Endometrial microvascular endothelial cells (primary cell): ENCODE results near the gene PKIG. TPM values are rescaled to one million over a fixed set of nuclear protein-coding genes. Genes with fewer than 3 reads are reported as not detected.

Experiments
- in situ Hi-C: cut with HindIII; loops from 2 replicates; pipeline ENCODE4 v1.10.0; 2017; ENCODE audit warnings: low sequenced_read_pairs, low pct_unique_long_range_greater_than_20kb; ENCODE audit errors: inconsistent ontology term
- total RNA-seq: library from RNA; depleted of rRNA; stranded (reverse); fragments of >200 nt; gene quantifications from one replicate; pipeline ENCODE4 v1.2.3, GENCODE V29; 2015; ENCODE audit errors: inconsistent ontology term

The PKIG gene
- total RNA-seq, 1 donor from 2014 or later: 147 TPM

DNA sequence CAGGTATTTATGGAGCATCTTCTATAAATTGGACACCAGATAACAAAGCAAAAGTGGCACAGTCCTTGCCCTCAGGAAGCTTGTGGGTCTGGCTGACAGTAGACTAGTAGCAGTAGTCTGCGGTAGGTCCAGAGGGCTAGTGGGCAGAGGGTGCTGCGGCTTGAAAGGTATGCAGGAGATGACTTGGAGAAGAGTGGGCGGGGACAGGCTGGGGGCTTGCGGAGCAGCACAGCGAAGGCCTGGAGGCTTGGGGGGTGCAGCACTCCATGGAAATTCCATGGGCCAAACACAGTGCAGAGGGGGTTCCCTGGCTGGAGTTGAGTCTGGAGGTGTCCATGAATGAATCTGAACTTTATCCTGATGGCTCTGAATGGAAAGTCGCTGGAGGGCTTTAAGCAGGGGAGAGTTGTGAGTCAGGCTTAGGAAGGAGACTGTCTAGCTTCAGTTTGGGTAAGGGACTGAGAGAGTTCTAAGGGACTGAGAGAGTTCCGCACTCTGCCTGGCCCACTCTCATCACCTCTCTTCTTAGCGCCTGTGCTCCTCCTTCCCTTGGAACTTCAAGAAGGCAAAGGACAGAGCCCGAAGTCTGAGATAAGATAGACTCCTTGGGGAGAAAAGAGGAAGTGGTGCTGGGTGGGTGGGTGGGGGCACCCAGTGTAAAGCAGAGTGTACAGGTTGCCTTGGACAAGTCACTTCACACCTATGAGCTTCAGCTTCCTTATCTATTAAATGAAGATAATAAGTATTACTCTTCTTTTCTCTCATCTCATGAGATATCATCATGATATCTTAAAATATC lies 8.8 kb downstream of the PKIG start:
- in situ Hi-C loops: no loop called here

DNA sequence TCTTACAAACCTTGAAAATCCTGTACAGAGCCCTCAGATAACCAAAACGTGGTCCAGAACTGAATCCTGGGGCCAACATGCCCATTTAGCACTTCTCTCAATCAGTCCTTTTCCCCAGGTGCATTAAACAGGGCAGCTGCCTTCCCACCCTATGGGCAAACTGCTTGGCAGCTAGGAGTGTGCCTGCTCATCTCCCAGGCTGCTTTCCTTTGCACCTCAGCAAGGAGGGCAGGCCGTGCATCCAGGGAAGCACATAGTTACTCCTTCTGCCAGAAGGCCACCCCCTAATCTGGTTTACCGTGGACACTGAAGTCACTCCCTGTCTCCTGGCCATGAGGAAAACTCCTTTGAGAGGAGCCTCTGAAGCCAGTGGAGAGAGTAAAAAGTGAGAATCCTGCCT lies 10.0 kb downstream of the PKIG start:
- in situ Hi-C loops: no loop called here

DNA sequence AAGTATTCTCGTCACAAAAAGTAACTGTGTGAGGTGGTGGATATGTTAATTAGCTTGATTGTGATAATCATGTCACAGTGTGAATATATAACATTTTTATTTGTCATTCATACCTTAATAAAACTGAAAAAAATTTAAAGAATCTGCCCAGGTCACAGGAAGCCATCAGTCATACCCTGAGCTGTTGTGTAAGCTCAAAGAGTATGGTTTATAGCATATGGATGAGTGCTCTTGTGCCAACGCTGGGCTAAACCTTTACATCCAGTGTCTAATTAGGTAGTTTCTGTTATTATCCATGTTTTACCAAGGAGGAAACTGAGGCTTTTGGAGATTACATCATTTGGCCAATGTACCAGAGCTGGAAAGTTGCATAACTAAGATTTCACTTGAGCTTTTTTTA lies 11.4 kb downstream of the PKIG start:
- in situ Hi-C loops: no loop called here

DNA sequence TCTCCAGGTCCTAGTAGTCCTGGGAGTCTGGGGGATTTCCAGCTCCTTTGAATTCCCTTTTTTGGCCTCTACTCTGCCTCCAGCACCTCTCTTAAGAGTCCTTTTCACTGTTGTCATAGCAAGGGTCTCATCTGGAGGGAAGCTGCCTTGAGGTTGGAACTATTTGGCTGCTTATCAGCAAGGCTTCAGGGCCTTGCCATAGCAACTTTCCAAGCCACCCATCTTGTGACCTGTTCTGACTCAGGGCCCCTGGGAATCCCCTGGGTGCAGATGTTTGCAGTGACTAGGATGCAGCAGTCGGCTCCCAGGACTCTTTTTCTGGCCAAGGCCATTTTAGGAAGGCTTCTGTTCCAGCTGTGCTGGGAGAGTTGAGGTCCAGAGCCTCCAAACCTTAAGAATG lies 12.4 kb downstream of the PKIG start:
- in situ Hi-C loops: no loop called here

DNA sequence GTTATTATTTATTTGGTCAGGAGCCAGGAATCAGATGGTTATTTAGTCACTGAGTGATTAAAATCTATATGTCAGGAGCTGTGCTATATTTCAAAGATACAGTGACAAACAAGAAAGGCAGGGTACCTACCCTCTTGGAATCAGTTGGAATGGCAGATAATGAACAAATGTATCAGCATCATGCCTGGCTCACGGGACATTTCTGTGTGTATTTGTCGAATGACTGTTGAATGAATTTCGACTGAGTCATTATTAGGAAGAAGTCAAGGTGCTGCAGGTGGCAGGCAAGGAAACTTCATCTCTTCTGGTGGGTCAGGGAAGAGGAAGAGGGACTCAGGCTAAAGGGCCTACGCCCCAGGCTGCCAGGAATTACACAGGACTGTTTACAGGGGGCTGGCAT lies 13.6 kb downstream of the PKIG start:
- in situ Hi-C loops: no loop called here

DNA sequence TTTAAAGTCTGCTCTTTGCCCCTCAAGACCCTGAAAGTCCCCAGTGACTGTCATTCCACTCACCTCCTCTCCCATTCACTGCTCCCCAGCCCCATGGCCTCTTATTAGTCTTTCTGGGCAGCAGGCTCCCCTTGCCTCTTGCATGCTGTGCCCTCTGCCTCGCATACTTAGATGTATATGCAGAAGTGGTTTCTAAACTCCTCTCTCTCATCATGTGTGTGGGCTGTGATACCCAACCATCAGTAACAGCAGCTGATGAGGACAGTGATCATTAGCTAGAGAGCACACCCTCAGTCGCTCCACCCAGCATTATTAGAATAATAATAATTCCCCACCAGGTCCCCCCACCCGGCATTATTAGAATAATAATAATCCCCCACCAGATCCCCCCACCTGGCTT lies 14.5 kb downstream of the PKIG start:
- in situ Hi-C loops: no loop called here

DNA sequence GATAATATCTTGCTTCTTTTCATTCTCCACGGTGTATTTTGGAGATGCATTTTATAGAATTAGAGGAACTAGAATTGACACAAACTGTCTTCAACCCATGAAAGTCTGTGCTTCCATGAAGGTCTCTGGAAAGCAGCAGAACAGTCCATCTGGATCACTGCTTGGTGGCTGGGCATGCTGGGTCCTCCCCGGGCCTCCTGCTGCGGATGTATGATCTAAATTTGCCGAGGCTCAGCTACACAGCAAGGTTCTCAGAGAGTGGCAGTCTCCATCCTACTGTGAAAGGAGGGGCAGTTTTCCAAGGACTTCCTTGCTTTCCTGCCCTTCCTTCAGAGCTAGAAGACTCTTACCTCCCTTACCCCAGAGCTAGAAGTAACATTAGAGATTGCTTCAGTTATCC lies 15.1 kb downstream of the PKIG start:
- in situ Hi-C loops: no loop called here

DNA sequence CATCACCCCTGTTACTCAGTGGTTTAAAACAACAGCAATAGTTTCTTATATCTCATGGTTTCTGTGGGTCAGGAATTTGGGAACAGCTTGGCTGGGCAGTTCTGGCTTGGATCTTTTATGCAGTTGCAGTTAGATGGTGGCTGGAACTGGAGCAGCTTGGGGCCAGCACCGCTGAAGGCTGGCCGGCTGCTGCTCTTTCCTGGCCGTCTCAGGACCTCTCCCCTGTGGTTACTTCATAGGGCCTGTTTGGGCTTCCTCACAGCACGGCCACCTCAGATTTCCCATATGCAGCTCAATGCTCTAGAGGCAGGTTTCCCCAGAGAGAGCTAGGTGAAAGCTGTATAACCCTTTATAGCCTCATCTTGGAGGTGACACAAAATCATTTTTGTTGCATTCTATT lies 15.6 kb downstream of the PKIG start:
- in situ Hi-C loops: no loop called here

DNA sequence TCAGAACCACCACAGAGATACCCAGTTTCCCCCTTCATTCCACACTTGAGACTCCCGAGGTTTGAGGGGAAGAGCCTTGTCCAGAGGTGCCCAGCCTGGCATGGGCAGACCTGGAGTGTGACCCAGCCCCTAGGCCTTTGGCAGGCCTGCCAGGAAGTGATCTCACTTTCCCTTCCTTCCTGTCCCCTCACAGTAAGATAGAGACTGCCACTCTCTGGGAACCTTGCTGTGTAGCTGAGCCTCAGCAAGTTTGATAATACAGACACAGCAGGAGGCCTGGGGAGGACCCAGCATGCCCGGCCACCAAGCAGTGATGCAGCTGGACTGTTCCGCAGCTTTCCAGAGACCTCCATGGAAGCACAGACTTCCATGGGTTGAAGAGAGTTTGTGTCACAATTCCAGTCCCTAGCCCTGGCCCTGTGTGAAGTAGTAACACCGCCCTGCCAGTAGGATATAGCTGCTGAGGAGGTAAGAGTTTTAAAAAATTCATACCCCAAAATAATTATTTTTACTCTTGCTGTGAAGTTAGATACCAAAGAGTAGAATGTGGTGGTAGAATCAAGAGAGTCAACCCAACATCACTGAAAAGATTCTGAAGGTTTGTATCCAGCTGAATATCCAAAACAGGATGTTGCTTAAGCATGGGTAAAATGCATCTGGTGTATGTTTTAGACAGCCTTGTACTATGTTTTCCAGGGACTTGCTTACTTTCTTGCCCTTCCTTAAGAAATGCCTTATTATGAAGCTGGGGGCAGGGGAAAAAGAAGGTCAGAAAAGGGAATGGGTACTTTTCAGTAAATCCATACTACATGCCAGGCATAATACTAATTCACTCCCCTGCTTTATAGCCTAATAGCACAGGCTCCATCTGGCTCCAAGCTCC lies 16.3 kb downstream of the PKIG start:
- in situ Hi-C loops: no loop called here

DNA sequence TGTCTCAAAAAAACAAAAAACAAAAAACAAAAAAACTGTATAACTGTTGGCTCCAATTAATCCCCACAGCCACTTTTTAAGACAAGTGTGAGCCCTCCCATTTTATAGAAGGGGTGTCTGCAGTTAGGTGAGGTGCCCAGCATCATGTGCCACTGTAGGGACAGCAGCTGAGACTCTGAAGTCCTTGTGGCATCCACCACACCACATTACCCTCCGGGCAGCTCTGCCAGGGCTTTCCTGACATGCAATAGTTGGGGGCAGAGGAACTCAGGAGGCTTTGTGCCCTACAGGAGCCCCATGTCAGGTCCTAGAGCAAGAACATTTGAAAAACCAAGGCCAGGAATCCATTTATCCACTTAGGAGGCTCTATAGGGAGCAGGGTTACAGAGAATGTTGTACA lies 17.3 kb downstream of the PKIG start:
- in situ Hi-C loops: no loop called here

DNA sequence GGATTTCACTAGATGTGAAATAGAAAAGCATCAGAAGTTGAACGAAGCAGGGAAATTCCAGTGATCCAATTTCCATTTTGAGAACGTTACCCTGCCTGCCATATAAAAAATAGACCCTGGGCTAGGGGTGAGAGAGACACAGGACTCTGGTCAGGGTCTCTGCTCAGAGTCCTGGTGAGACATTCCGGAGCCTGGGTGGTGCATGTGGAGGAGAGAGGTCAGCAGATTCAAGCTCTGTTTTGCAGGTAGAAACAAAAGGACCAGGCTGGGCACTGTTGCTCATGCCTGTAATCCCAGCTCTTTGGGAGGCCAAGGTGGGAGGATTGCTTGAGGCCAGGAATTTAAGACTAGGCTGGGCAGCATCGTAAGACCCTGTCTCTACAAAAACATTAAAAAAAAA lies 17.9 kb downstream of the PKIG start:
- in situ Hi-C loops: no loop called here

DNA sequence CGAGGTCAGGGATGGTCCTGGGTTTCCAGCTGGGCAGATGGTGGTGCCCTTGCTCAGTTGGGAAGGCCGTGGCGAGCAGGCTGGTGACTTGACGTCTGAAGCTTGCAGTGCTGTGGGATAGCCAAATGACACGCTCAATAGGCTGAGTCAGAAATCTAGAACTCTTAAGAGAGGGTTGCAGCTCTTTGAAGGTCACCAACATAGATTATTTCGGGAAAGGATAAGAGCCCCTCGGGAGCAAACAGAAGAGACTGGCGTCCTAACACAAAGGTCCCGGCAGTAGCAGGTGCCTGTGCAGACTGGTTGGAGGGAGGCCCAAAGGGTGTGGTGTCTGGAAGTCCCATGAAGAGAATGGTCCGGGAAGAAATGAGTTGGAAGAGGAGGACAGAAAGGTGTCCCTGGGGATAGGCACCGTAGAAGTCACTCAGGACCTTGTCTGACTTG lies 18.4 kb downstream of the PKIG start:
- in situ Hi-C loops: no loop called here

DNA sequence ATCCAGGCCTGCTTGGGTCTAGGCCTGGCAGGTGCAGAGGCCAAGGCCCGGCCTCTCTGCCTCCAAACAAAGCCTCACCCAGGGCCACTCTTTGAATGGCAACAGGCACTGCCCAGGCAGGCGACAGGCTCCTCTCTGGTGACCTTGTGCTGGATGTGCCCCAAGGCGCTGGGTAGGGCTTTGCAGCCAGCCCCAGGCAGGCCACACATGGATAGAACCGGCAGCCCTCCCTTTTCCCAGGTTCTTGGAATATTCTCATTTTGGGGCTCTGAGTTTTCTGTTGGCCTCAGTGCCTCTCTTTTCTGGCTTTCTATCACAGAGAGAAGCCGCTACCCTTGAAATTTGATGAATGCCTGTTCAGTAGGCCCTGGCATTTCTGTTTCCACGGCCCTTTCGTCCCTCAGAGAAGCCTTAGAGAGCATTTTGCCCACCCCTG lies 18.9 kb downstream of the PKIG start:
- in situ Hi-C loops: no loop called here

DNA sequence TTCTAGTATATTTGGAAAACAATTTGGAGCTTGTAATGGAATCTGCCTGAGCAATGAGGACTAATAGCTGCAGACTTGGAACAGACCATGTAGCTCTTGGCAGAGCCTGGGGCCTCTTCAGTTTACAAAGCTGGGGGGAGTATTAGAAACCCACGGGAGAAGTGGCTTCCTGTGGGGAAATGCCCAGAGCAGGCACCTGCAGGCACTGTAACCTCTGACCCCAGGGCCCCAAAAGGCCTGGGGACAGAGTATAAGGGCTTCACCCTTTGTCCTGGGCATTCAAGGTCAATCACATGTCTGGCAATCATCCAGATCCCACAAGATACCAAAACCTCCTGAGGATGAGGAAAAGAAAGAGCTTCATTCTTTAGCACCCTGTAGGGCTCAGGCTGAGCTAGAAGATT lies 19.4 kb downstream of the PKIG start:
- in situ Hi-C loops: no loop called here

DNA sequence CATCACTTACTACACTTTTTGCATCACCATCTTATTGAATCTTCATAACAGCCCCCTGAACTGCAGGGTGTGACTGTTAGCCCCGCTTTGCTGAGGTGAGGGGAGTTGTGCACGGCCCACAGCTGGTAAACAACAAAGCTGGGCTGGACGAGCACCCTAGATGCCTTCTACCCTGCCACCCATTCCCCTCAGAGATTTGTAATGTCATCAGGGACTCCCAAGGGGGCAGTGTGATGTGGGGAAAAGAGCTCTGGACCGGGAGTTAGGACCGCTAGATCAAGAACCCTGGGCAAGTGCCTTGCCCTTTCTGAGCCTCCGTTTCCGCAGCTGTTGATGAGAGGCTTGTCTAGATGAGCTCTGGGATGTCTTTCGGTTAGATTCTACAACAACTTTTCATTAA lies 20.9 kb downstream of the PKIG start:
- in situ Hi-C loops: no loop called here

DNA sequence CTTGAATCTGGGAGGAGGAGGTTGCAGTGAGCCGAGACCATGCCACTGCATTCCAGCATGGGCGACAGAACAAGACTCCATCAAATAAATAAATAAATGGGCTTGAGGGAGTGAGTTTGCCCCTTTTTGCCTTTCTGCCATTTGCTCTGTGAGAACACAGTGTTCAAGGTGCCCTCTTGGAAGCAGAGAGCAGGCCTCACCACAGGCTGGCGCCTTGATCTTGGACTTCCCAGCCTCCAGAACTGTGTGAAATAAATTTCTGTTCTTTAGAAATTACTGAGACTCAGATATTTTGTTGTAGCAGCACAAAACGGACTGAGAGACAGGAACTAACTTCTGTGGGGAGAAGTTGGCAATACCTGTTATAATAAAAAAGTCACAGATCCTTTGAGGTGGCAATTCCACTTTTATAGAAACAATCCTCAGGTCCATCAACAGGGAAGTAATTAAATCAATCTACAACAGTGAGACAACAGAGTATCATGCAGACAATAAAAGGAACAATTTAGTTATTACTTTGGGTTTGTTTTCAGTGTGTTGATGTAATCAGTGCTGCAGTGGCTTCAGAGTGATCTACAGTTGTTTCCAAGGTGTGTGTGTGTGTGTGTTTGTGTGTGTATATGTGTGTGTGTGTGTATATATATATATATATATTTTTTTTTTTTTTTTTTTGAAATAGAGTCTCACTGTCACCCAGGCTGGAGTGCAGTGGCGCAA lies 24.5 kb downstream of the PKIG start:
- in situ Hi-C loops: no loop called here

DNA sequence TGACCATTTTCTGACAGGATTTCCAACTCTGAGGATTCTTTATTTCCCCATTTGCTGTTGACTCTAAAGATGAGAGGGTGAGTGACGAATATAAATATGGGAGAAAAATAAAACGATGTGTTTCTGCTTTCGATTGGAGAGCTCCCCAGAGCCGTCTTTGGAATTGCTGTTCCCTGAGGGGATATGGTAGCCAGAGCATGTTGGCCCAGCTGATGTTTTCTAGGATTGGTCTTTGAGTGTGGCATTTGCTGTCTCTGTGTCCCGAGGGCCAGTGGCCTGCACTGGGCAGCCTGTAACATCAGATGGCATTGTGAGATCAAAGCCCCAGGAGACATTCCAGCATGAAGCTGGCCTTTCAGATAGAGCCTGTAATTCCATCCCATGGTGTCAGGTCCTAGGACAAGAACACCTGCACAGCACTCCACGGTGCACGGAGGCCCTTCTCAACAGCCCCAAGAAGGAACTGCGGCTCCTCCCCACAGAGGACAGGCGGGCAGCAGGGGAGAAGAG lies 26.7 kb downstream of the PKIG start:
- in situ Hi-C loops: no loop called here

DNA sequence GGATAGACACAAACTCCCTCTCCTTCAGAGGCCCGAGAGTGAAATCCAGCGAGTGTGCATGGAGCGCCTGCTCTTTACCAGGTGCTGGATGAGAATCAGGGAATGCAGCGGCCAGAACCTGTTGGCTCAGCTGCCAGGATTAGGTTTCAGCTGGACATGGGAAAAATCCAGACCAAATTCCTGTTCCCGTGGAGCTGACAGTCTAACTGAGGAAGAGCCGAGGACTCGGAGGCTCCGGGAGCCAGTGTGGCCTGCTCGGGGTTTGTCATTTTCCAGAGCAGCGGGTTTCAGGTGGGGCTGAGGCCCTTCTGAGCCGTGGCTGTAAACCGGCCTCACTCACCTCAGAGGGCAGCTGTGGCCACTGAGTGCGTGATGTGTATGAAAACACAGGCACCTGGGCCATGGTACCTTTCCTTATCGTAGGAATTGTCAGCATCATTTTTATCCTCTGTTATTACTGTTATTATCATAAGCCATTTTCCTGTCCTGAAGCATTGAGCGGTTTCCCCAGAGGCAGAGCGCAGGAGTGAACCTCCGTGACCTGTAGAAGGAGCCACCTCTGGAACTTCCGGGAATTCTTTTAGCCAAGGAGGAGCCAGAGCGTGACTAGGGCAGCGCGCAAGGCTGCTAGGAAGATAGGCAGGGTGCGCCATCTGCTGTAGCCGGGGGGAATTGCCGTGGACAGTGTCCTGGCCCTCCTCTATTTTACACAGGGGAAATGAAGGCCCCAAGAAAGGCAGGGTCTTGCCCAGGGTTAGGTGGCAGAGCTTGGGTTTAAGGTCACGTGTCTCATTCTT lies 27.3 kb downstream of the PKIG start:
- in situ Hi-C loops: no loop called here
